Spleen (tissue), 7 donors: ENCODE results near the gene GPATCH2L.

ENCODE experiments used
- CTCF ChIP-seq, 11 experiments: fragments of 200-600 bp in 7 of 11; fragments of 450-650 bp in 4 of 11; sonication (generic) in 4 of 11; IDR thresholded peaks in 8 of 11; conservative IDR thresholded peaks in 3 of 11; 1 replicate in 7 of 11; 2 replicates in 4 of 11; pipeline versions ENCODE4 v1.4.0 to v1.8.0; 2016 to 2021; ENCODE audit warnings: antibody characterized with exemption in 11 of 11, inconsistent platforms in 4 of 11, mild to moderate bottlenecking in 1 of 11
- POLR2A ChIP-seq, 3 donors: fragments of 450-650 bp; IDR thresholded peaks; one replicate each; pipeline ENCODE4 v1.5.1; 2017; ENCODE audit warnings: antibody characterized with exemption in 3 of 3, mild to moderate bottlenecking in 1 of 3
- POLR2AphosphoS5 ChIP-seq, 3 donors: sonication (generic); formaldehyde crosslinking; IDR thresholded peaks; one replicate each; pipeline ENCODE4 v1.5.1; 2017; ENCODE audit warnings: antibody characterized with exemption in 3 of 3
- donor health status: DM: no; HTN: no; CAD: no; lungs with moderate emphysema.
- donor health status: DM: no; HTN: no; CAD: no.
- donor health status: DM: no; HTN: no; CAD: no.

- TF ChIP-seq CTCF (IDR thresholded peaks at IDR 0.05 in 8 of 11, conservative IDR thresholded peaks at IDR 0.05 in 3 of 11): no peak
- TF ChIP-seq POLR2A (IDR thresholded peaks at IDR 0.05): no peak
- TF ChIP-seq POLR2AphosphoS5 (IDR thresholded peaks at IDR 0.05): no peak
These were observed 2.2 kb downstream of the GPATCH2L start for GRCh38 chr14:76153919-76154318.
